A549 (cell line): Measurements from ENCODE around the gene LTBP3. TPM values are rescaled to one million over a fixed set of nuclear protein-coding genes. Genes with fewer than 3 reads are reported as not detected.
A peak's percentile ranks its signal among the peaks of the same experiment; 100 is the strongest.

Source experiments
- ATAC-seq, 2 experiments: fragments of 200-7000 bp in 1 of 2; fragments of >200 bp in 1 of 2; cut with Nextera tagmentation in 1 of 2; cut with Tn5 transposase in 1 of 2; 3 replicates each; pipeline versions ENCODE4 v1.8.0 to v1.9.1; 2018 to 2020; ENCODE audit warnings: mild to moderate bottlenecking in 1 of 2, moderate library complexity in 1 of 2
- CTCF ChIA-PET: fragments of 300-600 bp; sonication (Branson Sonifier 250); formaldehyde crosslinking; extraction: SDS; loops from one replicate; lab custom pipeline; 2021; ENCODE audit warnings: antibody characterized with exemption, inconsistent platforms; lab: Yijun Ruan, JAX
- POLR2A ChIA-PET: fragments of 350-600 bp; formaldehyde crosslinking; extraction: SDS; loops from one replicate; lab custom pipeline; 2021; ENCODE audit warnings: antibody characterized with exemption, inconsistent platforms; lab: Yijun Ruan, JAX
- DNase-seq, 2 experiments: peaks; one replicate each; pipeline versions ENCODE4 v3.0.0 to v3.0.0-alpha.2; 2011 to 2016; ENCODE audit warnings: low read depth in 1 of 2, low spot score in 1 of 2
- FAIRE-seq: peaks from 2 replicates; lab custom pipeline; 2011; peaks lifted over from hg19 to GRCh38; lab: Jason Lieb, UNC
- H3K27ac ChIP-seq, 2 experiments: fragments of >200 bp; sonication (Bioruptor Twin); formaldehyde crosslinking; 3 replicates each; pipeline ENCODE4 v1.5.1; 2016 to 2017
- H3K4me1 ChIP-seq: fragments of >200 bp; sonication (Bioruptor Twin); formaldehyde crosslinking; 3 replicates; pipeline ENCODE4 v1.6.1; 2016
- H3K4me2 ChIP-seq: fragments of >200 bp; sonication (Bioruptor Twin); formaldehyde crosslinking; 3 replicates; pipeline ENCODE4 v1.6.1; 2016
- H3K4me3 ChIP-seq: fragments of >200 bp; sonication (Bioruptor Twin); formaldehyde crosslinking; 3 replicates; pipeline ENCODE4 v1.5.1; 2016
- H3K9me3 ChIP-seq: fragments of >200 bp; sonication (Bioruptor Twin); formaldehyde crosslinking; 3 replicates; pipeline ENCODE4 v1.6.1; 2016
- CBX2 ChIP-seq: fragments of 200-600 bp; sonication (generic); IDR thresholded peaks from 2 replicates; pipeline ENCODE4 v1.6.1; 2016; ENCODE audit warnings: low read depth, mild to moderate bottlenecking, borderline replicate concordance
- EHF ChIP-seq: fragments of 250-450 bp; sonication (Bioruptor Pico); IDR thresholded peaks from 2 replicates; pipeline ENCODE4 v1.5.0; 2020; ENCODE audit warnings: mild to moderate bottlenecking
- EP300 ChIP-seq, 2 experiments: fragments of >200 bp; sonication (Bioruptor Twin); formaldehyde crosslinking; IDR thresholded peaks; 2 replicates in 1 of 2; 3 replicates in 1 of 2; pipeline ENCODE4 v1.6.1; 2016 to 2017
- FOSB ChIP-seq: fragments of 250-450 bp; sonication (Bioruptor Pico); IDR thresholded peaks from 2 replicates; pipeline ENCODE4 v1.5.0; 2020; ENCODE audit warnings: mild to moderate bottlenecking, moderate library complexity
- FOSL2 ChIP-seq, 2 experiments: fragments of 450-650 bp in 1 of 2; fragments of >200 bp in 1 of 2; sonication (Bioruptor Twin) in 1 of 2; formaldehyde crosslinking; IDR thresholded peaks; 2 replicates each; pipeline versions ENCODE4 v1.5.0 to v1.6.1; 2016 to 2020; ENCODE audit warnings: mild to moderate bottlenecking in 1 of 2, moderate library complexity in 1 of 2
- HOXA7 ChIP-seq: fragments of 250-450 bp; sonication (Bioruptor Pico); IDR thresholded peaks from 2 replicates; pipeline ENCODE4 v1.5.0; 2020; ENCODE audit warnings: mild to moderate bottlenecking, moderate library complexity
- HOXB13 ChIP-seq: fragments of 250-450 bp; sonication (Bioruptor Pico); IDR thresholded peaks from 2 replicates; pipeline ENCODE4 v1.5.0; 2020; ENCODE audit warnings: low read depth, mild to moderate bottlenecking, moderate library complexity
- HOXB5 ChIP-seq: fragments of 250-450 bp; sonication (Bioruptor Pico); IDR thresholded peaks from 2 replicates; pipeline ENCODE4 v1.5.0; 2020; ENCODE audit warnings: mild to moderate bottlenecking, moderate library complexity
- JUN ChIP-seq, 2 experiments: fragments of >200 bp; sonication (Bioruptor Twin); formaldehyde crosslinking; IDR thresholded peaks; 2 replicates in 1 of 2; 3 replicates in 1 of 2; pipeline ENCODE4 v1.6.1; 2016 to 2017
- KDM1A ChIP-seq: fragments of 200-600 bp; sonication (generic); IDR thresholded peaks from 2 replicates; pipeline ENCODE4 v1.6.1; 2016; ENCODE audit warnings: low read depth, mild to moderate bottlenecking
- POLR2A ChIP-seq: IDR thresholded peaks from 2 replicates; pipeline ENCODE4 v1.6.1; 2012; ENCODE audit warnings: mild to moderate bottlenecking, low read length
- POLR2AphosphoS2 ChIP-seq: conservative IDR thresholded peaks from 2 replicates; pipeline ENCODE4 v1.6.1; 2012; ENCODE audit warnings: low read length, improper control_type of control experiment, inconsistent platforms
- RARB ChIP-seq: fragments of 250-450 bp; sonication (Bioruptor Pico); IDR thresholded peaks from 2 replicates; pipeline ENCODE4 v1.8.0; 2021; ENCODE audit warnings: mild to moderate bottlenecking, moderate library complexity
- SREBF2 ChIP-seq: fragments of 450-650 bp; IDR thresholded peaks from 2 replicates; pipeline ENCODE4 v1.6.1; 2014; ENCODE audit warnings: mild to moderate bottlenecking, moderate library complexity
- TFCP2L1 ChIP-seq: fragments of 250-450 bp; sonication (Bioruptor Pico); IDR thresholded peaks from 2 replicates; pipeline ENCODE4 v1.5.0; 2021; ENCODE audit warnings: mild to moderate bottlenecking
- TP53 ChIP-seq: fragments of 250-450 bp; sonication (Bioruptor Pico); IDR thresholded peaks from 2 replicates; pipeline ENCODE4 v1.5.0; 2021; ENCODE audit warnings: mild to moderate bottlenecking, moderate library complexity
- WGBS: methylation state at CpG from one replicate; pipeline ENCODE4 v1.1.6; 2017; ENCODE audit errors: missing lambda C conversion rate; 5-methylcytosine and 5-hydroxymethylcytosine counted together
- polyA plus RNA-seq, 4 experiments: library from polyadenylated mRNA; depleted of rRNA in 3 of 4; stranded (reverse); fragments of >200 nt; fragmentation: RNase III in 1 of 4; extraction: RNeasy Plus Mini Kit Qiagen cat#74134 plus additional on column Dnase treatment in 1 of 4; gene quantifications; 2 replicates in 3 of 4; 3 replicates in 1 of 4; pipeline ENCODE4 v1.2.3, GENCODE V29; 2011 to 2017
- TF ChIP-seq, protein P1 (sequence below): fragments of >200 bp; sonication (Bioruptor Twin); formaldehyde crosslinking; IDR thresholded peaks from 3 replicates; pipeline ENCODE4 v1.6.1; 2016
- TF ChIP-seq, protein P2 (sequence below): IDR thresholded peaks from 2 replicates; pipeline ENCODE4 v1.6.1; 2012
- TF ChIP-seq, protein P3 (sequence below): fragments of 250-450 bp; sonication (Bioruptor Pico); IDR thresholded peaks from 2 replicates; pipeline ENCODE4 v1.5.0; 2020; ENCODE audit warnings: low read depth, mild to moderate bottlenecking, moderate library complexity
- TF ChIP-seq, protein P4 (sequence below): fragments of 250-450 bp; sonication (Bioruptor Pico); IDR thresholded peaks from 2 replicates; pipeline ENCODE4 v1.5.0; 2021; ENCODE audit warnings: mild to moderate bottlenecking, moderate library complexity, borderline replicate concordance
- TF ChIP-seq, protein P5 (sequence below): fragments of 200-600 bp; sonication (generic); IDR thresholded peaks from 2 replicates; pipeline ENCODE4 v1.6.1; 2016; ENCODE audit warnings: antibody characterized with exemption, mild to moderate bottlenecking, moderate library complexity

The LTBP3 gene
- polyA plus RNA-seq, 2 of the 4 experiments (the other 2 are of a cell fraction) = 28.6 to 123 TPM

DNA sequence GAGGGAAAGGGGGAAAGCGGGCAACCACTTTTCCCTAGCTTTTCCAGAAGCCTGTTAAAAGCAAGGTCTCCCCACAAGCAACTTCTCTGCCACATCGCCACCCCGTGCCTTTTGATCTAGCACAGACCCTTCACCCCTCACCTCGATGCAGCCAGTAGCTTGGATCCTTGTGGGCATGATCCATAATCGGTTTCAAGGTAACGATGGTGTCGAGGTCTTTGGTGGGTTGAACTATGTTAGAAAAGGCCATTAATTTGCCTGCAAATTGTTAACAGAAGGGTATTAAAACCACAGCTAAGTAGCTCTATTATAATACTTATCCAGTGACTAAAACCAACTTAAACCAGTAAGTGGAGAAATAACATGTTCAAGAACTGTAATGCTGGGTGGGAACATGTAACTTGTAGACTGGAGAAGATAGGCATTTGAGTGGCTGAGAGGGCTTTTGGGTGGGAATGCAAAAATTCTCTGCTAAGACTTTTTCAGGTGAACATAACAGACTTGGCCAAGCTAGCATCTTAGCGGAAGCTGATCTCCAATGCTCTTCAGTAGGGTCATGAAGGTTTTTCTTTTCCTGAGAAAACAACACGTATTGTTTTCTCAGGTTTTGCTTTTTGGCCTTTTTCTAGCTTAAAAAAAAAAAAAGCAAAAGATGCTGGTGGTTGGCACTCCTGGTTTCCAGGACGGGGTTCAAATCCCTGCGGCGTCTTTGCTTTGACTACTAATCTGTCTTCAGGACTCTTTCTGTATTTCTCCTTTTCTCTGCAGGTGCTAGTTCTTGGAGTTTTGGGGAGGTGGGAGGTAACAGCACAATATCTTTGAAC, 52.5 kb downstream of the LTBP3 start (continued):
- TF ChIP-seq, protein P1, sequence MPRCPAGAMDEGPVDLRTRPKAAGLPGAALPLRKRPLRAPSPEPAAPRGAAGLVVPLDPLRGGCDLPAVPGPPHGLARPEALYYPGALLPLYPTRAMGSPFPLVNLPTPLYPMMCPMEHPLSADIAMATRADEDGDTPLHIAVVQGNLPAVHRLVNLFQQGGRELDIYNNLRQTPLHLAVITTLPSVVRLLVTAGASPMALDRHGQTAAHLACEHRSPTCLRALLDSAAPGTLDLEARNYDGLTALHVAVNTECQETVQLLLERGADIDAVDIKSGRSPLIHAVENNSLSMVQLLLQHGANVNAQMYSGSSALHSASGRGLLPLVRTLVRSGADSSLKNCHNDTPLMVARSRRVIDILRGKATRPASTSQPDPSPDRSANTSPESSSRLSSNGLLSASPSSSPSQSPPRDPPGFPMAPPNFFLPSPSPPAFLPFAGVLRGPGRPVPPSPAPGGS = 0 out of 3 replicates have a peak, but pooled peaks have one; percentile 3

DNA sequence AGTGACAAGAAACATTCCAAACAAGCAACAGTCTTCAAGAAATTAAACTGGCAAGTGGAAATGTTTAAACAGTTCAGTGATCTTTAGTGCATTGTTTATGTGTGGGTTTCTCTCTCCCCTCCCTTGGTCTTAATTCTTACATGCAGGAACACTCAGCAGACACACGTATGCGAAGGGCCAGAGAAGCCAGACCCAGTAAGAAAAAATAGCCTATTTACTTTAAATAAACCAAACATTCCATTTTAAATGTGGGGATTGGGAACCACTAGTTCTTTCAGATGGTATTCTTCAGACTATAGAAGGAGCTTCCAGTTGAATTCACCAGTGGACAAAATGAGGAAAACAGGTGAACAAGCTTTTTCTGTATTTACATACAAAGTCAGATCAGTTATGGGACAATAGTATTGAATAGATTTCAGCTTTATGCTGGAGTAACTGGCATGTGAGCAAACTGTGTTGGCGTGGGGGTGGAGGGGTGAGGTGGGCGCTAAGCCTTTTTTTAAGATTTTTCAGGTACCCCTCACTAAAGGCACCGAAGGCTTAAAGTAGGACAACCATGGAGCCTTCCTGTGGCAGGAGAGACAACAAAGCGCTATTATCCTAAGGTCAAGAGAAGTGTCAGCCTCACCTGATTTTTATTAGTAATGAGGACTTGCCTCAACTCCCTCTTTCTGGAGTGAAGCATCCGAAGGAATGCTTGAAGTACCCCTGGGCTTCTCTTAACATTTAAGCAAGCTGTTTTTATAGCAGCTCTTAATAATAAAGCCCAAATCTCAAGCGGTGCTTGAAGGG, 53.3 kb downstream of the LTBP3 start:
- H3K4me3 ChIP-seq = peak overlapping the region; percentile 90
- no peaks in the 10 kb centered on the region for H3K9me3 ChIP-seq
- ATAC-seq (no peak), FAIRE-seq (no peak), DNase-seq (peak in 1 of 2 experiments; percentile 54)
- WGBS = 2% methylated on average over 8 of the region's 8 CpGs
- TF ChIP-seq, protein P2, sequence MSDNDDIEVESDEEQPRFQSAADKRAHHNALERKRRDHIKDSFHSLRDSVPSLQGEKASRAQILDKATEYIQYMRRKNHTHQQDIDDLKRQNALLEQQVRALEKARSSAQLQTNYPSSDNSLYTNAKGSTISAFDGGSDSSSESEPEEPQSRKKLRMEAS = 0 out of 2 replicates have a peak, but pooled peaks have one; percentile 28
- TF ChIP-seq FOSB (CRISPR knock-in tag) = peak; percentile 96
- 0 out of 2 replicates have a peak, but pooled peaks have one; percentile 56 for TF ChIP-seq EHF (CRISPR knock-in tag)
- peak; percentile 45; the same call in 1 of the 2 replicates for TF ChIP-seq HOXB5 (CRISPR knock-in tag)
- peak; percentile 87 for TF ChIP-seq POLR2AphosphoS2
- TF ChIP-seq EP300 (IDR thresholded peaks at IDR 0.05) = no peak
- TF ChIP-seq TP53 (CRISPR knock-in tag) = peak; percentile 90
- TF ChIP-seq TFCP2L1 (CRISPR knock-in tag) = peak; percentile 95
- TF ChIP-seq KDM1A = no peak
- TF ChIP-seq, protein P3, sequence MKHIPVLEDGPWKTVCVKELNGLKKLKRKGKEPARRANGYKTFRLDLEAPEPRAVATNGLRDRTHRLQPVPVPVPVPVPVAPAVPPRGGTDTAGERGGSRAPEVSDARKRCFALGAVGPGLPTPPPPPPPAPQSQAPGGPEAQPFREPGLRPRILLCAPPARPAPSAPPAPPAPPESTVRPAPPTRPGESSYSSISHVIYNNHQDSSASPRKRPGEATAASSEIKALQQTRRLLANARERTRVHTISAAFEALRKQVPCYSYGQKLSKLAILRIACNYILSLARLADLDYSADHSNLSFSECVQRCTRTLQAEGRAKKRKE (CRISPR knock-in tag) = peak; percentile 85
- no peak for TF ChIP-seq FOSL2 (IDR thresholded peaks at IDR 0.05)
- TF ChIP-seq FOSL2 (CRISPR knock-in tag; IDR thresholded peaks at IDR 0.05) = no peak; the same call in 1 of the 2 replicates
- TF ChIP-seq SREBF2 = no peak
- peak; percentile 97 for TF ChIP-seq HOXA7 (CRISPR knock-in tag)
- TF ChIP-seq POLR2A = no peak
- TF ChIP-seq JUN (IDR thresholded peaks at IDR 0.05) = peak in 1 of 2 experiments; percentile 62; a peak in 3 of 5 replicates
- TF ChIP-seq, protein P4, sequence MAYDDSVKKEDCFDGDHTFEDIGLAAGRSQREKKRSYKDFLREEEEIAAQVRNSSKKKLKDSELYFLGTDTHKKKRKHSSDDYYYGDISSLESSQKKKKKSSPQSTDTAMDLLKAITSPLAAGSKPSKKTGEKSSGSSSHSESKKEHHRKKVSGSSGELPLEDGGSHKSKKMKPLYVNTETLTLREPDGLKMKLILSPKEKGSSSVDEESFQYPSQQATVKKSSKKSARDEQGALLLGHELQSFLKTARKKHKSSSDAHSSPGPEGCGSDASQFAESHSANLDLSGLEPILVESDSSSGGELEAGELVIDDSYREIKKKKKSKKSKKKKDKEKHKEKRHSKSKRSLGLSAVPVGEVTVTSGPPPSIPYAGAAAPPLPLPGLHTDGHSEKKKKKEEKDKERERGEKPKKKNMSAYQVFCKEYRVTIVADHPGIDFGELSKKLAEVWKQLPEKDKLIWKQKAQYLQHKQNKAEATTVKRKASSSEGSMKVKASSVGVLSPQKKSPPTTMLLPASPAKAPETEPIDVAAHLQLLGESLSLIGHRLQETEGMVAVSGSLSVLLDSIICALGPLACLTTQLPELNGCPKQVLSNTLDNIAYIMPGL (CRISPR knock-in tag) = peak; percentile 42; the same call in 1 of the 2 replicates
- TF ChIP-seq, protein P5, sequence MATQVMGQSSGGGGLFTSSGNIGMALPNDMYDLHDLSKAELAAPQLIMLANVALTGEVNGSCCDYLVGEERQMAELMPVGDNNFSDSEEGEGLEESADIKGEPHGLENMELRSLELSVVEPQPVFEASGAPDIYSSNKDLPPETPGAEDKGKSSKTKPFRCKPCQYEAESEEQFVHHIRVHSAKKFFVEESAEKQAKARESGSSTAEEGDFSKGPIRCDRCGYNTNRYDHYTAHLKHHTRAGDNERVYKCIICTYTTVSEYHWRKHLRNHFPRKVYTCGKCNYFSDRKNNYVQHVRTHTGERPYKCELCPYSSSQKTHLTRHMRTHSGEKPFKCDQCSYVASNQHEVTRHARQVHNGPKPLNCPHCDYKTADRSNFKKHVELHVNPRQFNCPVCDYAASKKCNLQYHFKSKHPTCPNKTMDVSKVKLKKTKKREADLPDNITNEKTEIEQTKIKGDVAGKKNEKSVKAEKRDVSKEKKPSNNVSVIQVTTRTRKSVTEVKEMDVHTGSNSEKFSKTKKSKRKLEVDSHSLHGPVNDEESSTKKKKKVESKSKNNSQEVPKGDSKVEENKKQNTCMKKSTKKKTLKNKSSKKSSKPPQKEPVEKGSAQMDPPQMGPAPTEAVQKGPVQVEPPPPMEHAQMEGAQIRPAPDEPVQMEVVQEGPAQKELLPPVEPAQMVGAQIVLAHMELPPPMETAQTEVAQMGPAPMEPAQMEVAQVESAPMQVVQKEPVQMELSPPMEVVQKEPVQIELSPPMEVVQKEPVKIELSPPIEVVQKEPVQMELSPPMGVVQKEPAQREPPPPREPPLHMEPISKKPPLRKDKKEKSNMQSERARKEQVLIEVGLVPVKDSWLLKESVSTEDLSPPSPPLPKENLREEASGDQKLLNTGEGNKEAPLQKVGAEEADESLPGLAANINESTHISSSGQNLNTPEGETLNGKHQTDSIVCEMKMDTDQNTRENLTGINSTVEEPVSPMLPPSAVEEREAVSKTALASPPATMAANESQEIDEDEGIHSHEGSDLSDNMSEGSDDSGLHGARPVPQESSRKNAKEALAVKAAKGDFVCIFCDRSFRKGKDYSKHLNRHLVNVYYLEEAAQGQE = peak; percentile 38; the same call in 1 of the 2 replicates
- TF ChIP-seq HOXB13 (CRISPR knock-in tag) = 0 out of 2 replicates have a peak, but pooled peaks have one; percentile 10
- peak; percentile 87 for TF ChIP-seq RARB (CRISPR knock-in tag)
- TF ChIP-seq, protein P1 = 0 out of 3 replicates have a peak, but pooled peaks have one; percentile 30
- TF ChIP-seq CBX2 = no peak
- peak overlapping the region; percentile 89 to 100 for H3K27ac ChIP-seq
- POLR2A ChIA-PET = interaction anchor here (0.7 to 26.7 kb wide), 9 partner anchors 6 to 151 kb away, joined by 3 to 1006 read pairs (median 270); partner anchors contain the start of genes MALAT1, NEAT1 and TIGD3
- peaks cover 20% of the 10 kb centered on the region for H3K4me1 ChIP-seq
- peak overlapping the region; percentile 84 for H3K4me2 ChIP-seq
- CTCF ChIA-PET = interaction anchor here (0.9 to 30.0 kb wide), 8 partner anchors 8 to 123 kb away, joined by 3 to 947 read pairs (median 9); partner anchors contain the start of gene NEAT1
